Measurements from ENCODE around the gene METAP1D. TPM values are rescaled to one million over a fixed set of nuclear protein-coding genes. Genes with fewer than 3 reads are reported as not detected.

Gene METAP1D
- total RNA-seq, 1 experiment from 2014 or later = 5.2 TPM

- no peak for DNase-seq
- H3K4ac ChIP-seq (ENCODE audit: low read depth, low read length) = no peak overlapping the region
- H3K27ac ChIP-seq (ENCODE audit: insufficient read length, low read depth, low read length) = no peak overlapping the region
- no peaks in the 10 kb centered on the region for H3K4me1 ChIP-seq (ENCODE audit: insufficient read depth, low read length)
- WGBS (ENCODE audit: extremely low coverage, insufficient read length, low lambda C conversion rate) = no CpG with 5 or more reads among the region's 3 CpGs
- no peak overlapping the region for H3K9ac ChIP-seq (ENCODE audit: extremely low read depth, insufficient read length, low read length)
- H2AFZ ChIP-seq (ENCODE audit: low read length) = no peak overlapping the region
- H3K4me1 Mint-ChIP-seq = 0 out of 4 replicates have a peak, but pooled peaks cover 0 to 3% of the 10 kb centered on the region in 2 experiments
- no peak overlapping the region for H3K18ac ChIP-seq (ENCODE audit: insufficient read length, low read depth, low read length)
- peaks cover 0 to 2% (median under 1%) of the 10 kb centered on the region in 3 experiments; a peak in 2 of 7 replicates for H3K36me3 Mint-ChIP-seq (ENCODE audit: insufficient read depth in 1 of 3, low read depth in 3 of 3)
- H3K23ac ChIP-seq (ENCODE audit: insufficient read length, low read depth, low read length) = no peak overlapping the region
- no peaks in the 10 kb centered on the region for H3K9me3 ChIP-seq (ENCODE audit: control insufficient read depth, low read depth, low read length)
- H2AK5ac ChIP-seq (ENCODE audit: insufficient read length, low read length) = no peak overlapping the region
- H3K79me2 ChIP-seq (ENCODE audit: insufficient read depth, low read length) = no peaks in the 10 kb centered on the region
- no peak overlapping the region for H4K5ac ChIP-seq (ENCODE audit: insufficient read length, low read depth, low read length)
- no peak overlapping the region for H3K4me3 Mint-ChIP-seq
- no peaks in the 10 kb centered on the region for H3K27me3 Mint-ChIP-seq (ENCODE audit: low read depth)
- H4K20me1 ChIP-seq (ENCODE audit: control insufficient read depth, insufficient read depth, insufficient read length) = no peaks in the 10 kb centered on the region
- no peak overlapping the region for H4K8ac ChIP-seq (replicated peaks; ENCODE audit: insufficient read length, low read depth, low read length)
- no peak overlapping the region for H4K91ac ChIP-seq (ENCODE audit: insufficient read length, low read depth, low read length)
- H2BK5ac ChIP-seq (ENCODE audit: insufficient read length, low read length) = no peak overlapping the region
- H3K14ac ChIP-seq (ENCODE audit: insufficient read depth, low read length) = no peak overlapping the region
- no peak overlapping the region for H2BK20ac ChIP-seq (ENCODE audit: low read depth, low read length, poor library complexity, severe bottlenecking)
- no peak overlapping the region for H3K4me2 ChIP-seq (ENCODE audit: insufficient read depth, insufficient read length, low read length)
- H3K9me3 Mint-ChIP-seq = no peaks in the 10 kb centered on the region
- no peaks in the 10 kb centered on the region for H3K27me3 ChIP-seq (ENCODE audit: insufficient read depth, low read length)
- H3K27ac Mint-ChIP-seq = peak overlapping the region in 1 of 3 experiments; percentile 86; a peak in 1 of 7 replicates
- no peaks in the 10 kb centered on the region for H3K79me1 ChIP-seq (ENCODE audit: insufficient read depth, low read depth, low read length, poor library complexity, severe bottlenecking)
- H3K23me2 ChIP-seq (ENCODE audit: insufficient read length, low read depth, low read length, poor library complexity, severe bottlenecking) = no peaks in the 10 kb centered on the region
- TF ChIP-seq CTCF (conservative IDR thresholded peaks at IDR 0.05) = no peak
- no peak overlapping the region for H3K56ac ChIP-seq (ENCODE audit: insufficient read length, low read depth, low read length)
- no peak overlapping the region for H2BK12ac ChIP-seq (ENCODE audit: insufficient read length, low read depth, low read length)
- H3T11ph ChIP-seq (ENCODE audit: low read length) = no peak overlapping the region
- no peak overlapping the region for H2BK120ac ChIP-seq (ENCODE audit: low read depth, low read length, poor library complexity, severe bottlenecking)
- H2BK15ac ChIP-seq (ENCODE audit: low read depth, low read length) = no peak overlapping the region
Observed at GRCh38 chr2:171960570-171960969, 39.2 kb upstream of the METAP1D start.
